ENCODE data around the gene SNPH. TPM values are rescaled to one million over a fixed set of nuclear protein-coding genes. Genes with fewer than 3 reads are reported as not detected.

The SNPH gene
- total RNA-seq, 1 donor from 2014 or later: 4.6 TPM

DNA sequence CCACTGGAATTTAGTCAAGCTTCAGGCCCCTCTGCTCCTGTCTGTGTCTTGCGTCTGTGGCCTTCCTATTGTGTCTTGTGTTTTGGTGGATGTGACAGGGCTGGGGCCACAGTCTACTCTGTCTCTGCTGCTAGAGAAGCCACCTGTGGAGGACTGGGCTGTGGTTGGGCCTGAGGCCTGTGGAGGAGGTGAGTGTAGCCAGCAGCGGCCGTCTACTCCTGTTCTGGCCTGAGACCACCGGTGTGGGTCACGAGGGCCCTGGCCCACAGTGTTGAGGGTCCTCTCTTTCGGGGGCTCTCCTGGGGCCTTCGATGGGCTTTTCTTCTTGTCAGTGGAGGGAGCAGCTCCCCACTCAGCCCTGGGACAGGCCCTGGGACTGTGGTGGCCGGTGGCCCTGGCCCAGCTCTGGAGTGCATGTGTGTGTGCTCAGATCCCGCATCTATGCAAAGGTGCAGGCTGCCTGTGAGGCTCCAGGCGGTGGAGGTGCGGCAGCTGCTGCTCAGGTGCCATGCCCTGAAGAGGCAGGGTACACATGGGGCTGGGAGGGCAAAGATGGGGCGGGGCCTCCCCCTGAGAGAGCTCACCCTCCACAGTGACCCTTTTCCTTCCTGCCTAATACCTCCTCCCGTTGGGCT is 42.1 kb downstream of the SNPH start:
- no peak overlapping the region for H3K4me3 ChIP-seq (ENCODE audit: low read depth, low read length)
- no peak for DNase-seq (ENCODE audit: low read depth)
- TF ChIP-seq, protein P1, sequence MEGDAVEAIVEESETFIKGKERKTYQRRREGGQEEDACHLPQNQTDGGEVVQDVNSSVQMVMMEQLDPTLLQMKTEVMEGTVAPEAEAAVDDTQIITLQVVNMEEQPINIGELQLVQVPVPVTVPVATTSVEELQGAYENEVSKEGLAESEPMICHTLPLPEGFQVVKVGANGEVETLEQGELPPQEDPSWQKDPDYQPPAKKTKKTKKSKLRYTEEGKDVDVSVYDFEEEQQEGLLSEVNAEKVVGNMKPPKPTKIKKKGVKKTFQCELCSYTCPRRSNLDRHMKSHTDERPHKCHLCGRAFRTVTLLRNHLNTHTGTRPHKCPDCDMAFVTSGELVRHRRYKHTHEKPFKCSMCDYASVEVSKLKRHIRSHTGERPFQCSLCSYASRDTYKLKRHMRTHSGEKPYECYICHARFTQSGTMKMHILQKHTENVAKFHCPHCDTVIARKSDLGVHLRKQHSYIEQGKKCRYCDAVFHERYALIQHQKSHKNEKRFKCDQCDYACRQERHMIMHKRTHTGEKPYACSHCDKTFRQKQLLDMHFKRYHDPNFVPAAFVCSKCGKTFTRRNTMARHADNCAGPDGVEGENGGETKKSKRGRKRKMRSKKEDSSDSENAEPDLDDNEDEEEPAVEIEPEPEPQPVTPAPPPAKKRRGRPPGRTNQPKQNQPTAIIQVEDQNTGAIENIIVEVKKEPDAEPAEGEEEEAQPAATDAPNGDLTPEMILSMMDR (conservative IDR thresholded peaks at IDR 0.05; ENCODE audit: low read depth, low read length): no peak

DNA sequence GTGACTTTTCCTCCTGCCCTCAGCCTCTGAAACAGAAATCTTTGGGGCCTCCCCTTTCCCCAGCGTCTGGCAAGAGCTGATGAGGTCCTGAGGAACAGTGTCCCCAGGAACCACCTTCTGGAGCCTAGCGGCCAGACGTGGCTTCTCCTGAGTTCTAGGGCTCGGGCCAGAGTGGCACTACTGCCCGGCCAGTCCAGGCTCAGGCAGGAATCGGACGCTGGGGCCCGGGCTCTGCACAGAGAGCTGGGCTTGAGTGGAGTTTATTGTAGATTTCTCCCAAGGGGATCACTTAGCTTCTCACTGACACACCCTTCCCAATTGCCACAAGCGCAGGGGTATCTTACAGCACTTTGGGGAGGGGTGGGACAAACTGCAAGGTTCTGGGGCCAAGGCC is 42.6 kb downstream of the SNPH start:
- DNase-seq (ENCODE audit: low read depth): no peak
- TF ChIP-seq, protein P1 (conservative IDR thresholded peaks at IDR 0.05; ENCODE audit: low read depth, low read length): no peak
- no peak overlapping the region for H3K4me3 ChIP-seq (ENCODE audit: low read depth, low read length)

DNA sequence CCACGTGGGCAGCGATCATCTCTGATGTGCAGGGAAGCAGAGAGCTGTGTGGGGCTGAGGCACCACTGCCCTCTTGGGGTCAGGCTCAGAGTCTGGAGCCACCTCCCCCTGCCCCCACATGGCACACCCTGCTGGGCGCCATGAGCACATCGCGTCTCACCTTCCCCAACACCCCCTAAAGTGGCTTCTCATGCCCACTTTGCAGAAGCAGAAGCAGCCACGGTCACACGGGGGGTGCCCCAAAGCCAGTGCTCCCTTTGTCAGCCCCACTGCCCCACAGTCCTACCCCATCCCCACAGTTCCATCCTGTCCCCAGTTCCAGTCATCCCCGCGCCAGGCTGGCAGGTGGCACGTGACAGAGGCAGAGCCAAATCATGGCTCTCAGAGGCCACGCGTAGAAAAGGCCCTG is 43.3 kb downstream of the SNPH start:
- DNase-seq (ENCODE audit: low read depth): no peak
- H3K4me3 ChIP-seq (ENCODE audit: low read depth, low read length): no peak overlapping the region
- TF ChIP-seq, protein P1 (conservative IDR thresholded peaks at IDR 0.05; ENCODE audit: low read depth, low read length): peak; percentile 1

DNA sequence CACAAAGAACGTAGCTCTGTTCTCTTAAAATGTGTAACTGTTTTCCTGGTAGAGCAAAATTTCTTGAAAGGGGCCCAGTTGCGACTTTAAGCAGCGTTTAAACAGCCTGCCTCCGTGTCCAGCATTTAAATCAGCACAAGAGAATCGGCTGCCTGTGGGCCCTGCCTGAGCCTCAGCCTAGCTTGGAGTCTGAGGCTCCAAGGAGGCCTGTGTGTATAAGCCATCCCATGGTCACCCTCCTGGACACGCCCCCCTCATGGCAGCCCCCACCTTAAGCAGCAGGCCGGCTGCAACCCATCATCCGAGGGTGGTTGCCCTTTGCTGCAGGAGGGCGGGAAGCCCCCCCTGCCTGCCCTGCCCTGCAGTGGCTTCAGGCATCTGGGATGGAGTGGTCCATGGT is 44.0 kb downstream of the SNPH start:
- no peak overlapping the region for H3K4me3 ChIP-seq (ENCODE audit: low read depth, low read length)
- no peak for DNase-seq (ENCODE audit: low read depth)
- TF ChIP-seq, protein P1 (conservative IDR thresholded peaks at IDR 0.05; ENCODE audit: low read depth, low read length): no peak

DNA sequence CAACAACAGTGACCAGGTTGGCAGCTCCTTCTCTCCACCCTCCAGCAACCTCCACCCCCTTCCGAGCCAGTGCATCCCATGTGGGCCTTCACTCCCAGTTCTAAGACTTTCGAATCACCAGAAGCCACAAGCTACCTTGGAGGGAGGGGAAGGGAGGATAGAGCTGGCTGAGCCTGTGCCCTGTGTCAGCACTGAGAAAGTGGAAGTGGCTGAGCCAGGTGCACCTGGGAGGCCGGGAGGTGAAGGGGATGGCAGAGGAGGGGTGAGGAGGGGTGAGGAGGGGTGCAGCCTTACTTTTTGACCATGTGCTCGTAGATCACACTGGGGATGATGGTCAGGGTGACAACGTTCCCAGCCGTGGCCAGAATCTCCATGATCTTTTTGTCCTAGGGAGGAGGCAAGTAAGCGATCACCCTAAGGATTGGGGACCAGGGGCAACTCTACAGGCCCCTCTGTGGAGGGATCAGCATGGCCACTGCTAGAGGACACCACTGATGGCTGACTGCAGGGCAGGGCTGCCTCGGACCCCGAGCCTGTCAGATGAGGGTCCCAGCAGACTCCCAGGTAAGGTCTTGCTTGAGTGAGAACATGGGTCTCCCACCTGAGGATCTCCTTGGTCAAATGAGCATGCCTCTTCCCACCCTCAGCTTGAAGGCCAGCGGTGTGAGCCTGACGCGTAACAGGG is 44.6 kb downstream of the SNPH start:
- H3K4me3 ChIP-seq (ENCODE audit: low read depth, low read length): no peak overlapping the region
- no peak for DNase-seq (ENCODE audit: low read depth)
- TF ChIP-seq, protein P1 (conservative IDR thresholded peaks at IDR 0.05; ENCODE audit: low read depth, low read length): no peak

DNA sequence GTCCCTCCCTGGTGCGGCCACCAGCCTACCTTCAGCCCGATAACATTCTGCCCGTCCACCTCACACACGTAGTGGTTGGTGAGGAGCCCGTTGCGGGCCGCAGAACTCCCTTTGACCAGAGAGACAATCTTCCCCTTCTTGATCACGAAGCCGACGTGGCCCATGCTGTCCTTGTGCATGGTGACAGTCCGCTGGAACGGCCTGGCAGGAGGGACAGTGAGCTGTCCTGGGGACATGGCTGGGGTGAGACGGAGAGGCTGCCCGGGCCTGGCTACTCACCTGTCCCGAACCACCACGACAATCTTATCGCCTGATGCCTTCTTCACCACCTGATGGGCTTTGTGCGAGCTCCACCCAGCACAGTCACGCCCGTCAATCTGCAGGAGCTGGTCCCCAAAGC is 46.2 kb downstream of the SNPH start:
- H3K4me3 ChIP-seq (ENCODE audit: low read depth, low read length): no peak overlapping the region
- TF ChIP-seq, protein P1 (conservative IDR thresholded peaks at IDR 0.05; ENCODE audit: low read depth, low read length): no peak
- no peak for DNase-seq (ENCODE audit: low read depth)

DNA sequence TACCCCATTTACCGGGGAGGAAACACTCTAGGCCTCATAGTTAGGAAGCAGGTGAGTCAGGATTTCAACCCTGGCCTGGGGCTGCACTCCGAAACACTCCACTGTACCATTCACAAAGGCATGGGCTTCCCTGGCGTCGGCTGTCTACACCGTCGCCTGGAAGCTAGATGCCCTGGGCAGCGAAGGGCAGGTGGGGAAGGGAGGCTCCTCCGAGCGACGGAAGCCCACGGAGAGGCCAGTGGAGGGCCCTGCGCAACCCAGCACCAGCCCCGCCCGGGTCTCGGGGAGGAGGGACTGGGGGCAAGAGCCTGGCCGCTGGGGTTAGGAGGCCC is 46.8 kb downstream of the SNPH start:
- H3K4me3 ChIP-seq (ENCODE audit: low read depth, low read length): no peak overlapping the region
- TF ChIP-seq, protein P1 (conservative IDR thresholded peaks at IDR 0.05; ENCODE audit: low read depth, low read length): no peak
- no peak for DNase-seq (ENCODE audit: low read depth)

All from epithelial cell of proximal tubule (primary cell).